DND-41 (cell line): ENCODE measurements around the gene OGDHL.

Experiments
- CTCF ChIP-seq: IDR thresholded peaks from 2 replicates; pipeline ENCODE4 v1.5.1; 2012; ENCODE audit warnings: borderline replicate concordance, low read length, moderate library complexity, mild to moderate bottlenecking; ENCODE audit not compliant: poor library complexity, severe bottlenecking; ENCODE audit errors: extremely low read depth
- EZH2 ChIP-seq: IDR thresholded peaks from 3 replicates; pipeline ENCODE4 v1.6.1; 2012; ENCODE audit warnings: borderline replicate concordance, low read depth, mild to moderate bottlenecking, moderate library complexity, low read length, inconsistent platforms; ENCODE audit not compliant: severe bottlenecking

- no peak for TF ChIP-seq CTCF
- no peak for TF ChIP-seq EZH2
These were observed 16.1 kb upstream of the OGDHL start for GRCh38 chr10:49778197-49778596.
